GM21737 (cell line): ENCODE data around the gene FAM222B.
"Not testable (repeated sequence)": the region's sequence is repeated elsewhere in the genome, so short reads cannot be mapped to it uniquely, and the experiment has no call there.

ENCODE experiments used
- ATAC-seq: cut with Tn5 transposase; IDR thresholded peaks from one replicate; pipeline ENCODE4 v1.9.1; 2021; ENCODE audit warnings: mild to moderate bottlenecking, moderate library complexity; ENCODE audit not compliant: unreplicated experiment

FAM222B gene

DNA sequence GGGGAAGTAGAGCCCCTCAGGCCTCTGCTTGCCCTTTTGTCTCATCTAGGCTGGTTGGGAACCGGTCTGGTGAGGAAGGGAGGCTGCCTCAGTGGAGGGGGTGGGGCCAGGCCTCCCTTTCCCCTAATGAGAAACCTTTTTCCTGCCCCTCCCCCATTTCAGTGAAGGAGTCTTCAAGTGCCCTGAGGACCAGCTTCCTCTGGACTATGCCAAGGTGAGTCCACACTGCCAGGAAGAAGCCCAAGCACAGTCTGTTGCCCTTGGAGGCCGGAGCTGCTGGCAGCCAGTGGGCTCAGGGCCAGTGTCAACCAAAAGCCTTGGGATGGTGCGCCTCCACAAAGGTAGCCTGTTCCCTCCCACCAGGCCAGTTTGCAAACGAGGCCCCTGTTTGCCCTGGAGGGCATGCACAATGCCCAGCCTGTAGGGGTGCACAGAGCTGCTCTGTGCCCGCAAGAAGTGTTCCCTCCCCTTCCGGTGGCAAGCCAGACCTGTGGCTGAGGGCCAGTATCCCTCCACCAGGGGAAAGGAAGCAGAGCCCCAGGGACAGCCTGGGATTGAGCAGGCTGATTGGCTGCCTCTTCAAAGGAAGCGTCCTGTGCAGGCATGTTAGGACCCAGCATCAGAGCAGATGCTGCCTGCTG lies 95.4 kb downstream of the FAM222B start:
- ATAC-seq, result no peak

DNA sequence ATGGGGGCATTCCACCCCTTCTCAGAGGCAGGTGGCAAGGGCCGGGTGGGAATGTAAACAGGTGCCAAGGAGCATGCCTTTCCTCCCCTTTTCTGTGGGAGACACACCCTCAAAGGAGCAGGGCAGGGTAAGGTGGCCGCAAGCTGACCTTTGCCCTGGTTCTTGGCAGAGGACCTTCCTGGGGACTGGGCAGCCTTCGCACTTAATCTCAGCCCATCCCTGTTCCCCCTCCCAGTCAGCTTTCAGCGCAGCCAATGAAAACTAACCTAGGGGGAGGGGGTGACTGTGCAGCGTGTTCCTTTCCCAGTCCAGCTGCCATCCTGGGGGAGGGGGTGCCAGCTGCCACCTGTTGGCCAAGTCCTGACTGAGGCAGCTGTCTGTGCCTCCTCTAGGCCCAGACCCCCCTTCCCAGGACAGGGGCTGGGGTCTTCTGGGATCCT lies 96.0 kb downstream of the FAM222B start:
- no peak for ATAC-seq

DNA sequence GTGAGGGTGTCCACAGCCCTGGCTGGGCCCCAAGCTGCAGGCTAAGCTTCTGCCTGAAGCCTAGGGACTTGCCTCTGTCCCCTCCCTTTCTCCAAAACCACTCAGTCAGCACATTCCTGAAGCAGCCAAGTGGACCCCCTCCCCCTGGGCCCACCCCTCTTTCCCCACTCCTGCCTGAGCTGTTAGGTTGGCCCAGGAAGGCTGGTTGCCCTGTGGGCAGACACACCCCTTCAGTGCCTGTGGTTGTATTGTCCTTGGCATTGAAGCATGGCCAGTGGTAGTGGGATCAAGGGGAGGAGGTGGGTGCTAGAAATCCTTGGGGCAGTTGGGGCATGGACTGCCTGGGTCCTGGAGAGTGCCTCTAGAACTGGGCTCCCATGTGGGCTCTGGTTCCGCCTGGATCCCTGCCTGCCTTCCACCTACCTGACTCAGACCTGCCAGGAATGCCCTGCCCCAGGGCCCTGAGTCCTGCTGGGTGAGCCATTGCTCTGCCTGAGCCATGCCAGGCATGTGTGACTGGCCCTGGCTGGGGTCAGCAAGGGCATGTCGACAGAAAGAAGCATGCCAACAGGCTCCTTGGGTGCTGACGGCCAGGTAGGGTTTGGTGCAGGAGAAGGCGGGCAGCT lies 96.7 kb downstream of the FAM222B start:
- no peak for ATAC-seq

DNA sequence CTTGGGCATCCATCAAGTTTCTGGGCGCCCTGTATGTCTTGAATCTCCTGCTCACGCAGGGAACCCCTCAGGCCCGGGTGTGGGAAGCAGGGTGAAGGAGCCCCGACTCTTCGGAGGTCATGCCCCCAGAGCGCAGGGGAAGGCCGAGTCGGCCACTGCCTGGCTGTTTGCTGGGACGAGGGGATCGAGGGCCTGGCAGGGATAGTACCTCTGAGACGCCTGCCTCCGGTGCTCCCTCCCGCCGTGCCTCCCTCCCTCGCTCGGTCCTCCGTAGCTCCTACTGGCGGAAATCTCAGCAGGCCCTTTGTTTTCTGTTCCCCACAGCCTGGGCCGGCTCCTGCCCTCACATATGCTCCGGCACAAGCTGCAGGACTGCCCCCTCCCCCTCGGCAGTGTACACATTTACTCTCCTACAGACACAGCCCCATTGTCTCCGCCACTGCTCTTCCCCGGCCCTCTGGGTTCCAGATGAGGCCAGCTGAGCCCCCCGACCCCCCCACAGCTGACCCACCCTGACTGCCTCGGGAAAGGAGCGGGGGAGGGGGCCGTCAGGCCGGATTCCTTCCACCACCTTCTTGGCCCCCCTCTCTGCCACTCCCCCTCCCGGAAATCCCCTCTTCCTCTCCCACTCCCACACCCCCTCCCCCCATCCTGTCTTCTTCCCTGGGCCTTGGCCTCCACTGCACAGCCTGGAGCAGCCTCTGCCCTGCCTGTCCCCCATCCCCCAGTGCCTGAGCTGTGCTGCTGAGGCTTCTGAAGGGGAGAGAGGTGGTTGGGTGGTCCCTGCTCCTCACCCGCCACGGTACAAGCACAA lies 97.4 kb downstream of the FAM222B start:
- ATAC-seq, result no peak

DNA sequence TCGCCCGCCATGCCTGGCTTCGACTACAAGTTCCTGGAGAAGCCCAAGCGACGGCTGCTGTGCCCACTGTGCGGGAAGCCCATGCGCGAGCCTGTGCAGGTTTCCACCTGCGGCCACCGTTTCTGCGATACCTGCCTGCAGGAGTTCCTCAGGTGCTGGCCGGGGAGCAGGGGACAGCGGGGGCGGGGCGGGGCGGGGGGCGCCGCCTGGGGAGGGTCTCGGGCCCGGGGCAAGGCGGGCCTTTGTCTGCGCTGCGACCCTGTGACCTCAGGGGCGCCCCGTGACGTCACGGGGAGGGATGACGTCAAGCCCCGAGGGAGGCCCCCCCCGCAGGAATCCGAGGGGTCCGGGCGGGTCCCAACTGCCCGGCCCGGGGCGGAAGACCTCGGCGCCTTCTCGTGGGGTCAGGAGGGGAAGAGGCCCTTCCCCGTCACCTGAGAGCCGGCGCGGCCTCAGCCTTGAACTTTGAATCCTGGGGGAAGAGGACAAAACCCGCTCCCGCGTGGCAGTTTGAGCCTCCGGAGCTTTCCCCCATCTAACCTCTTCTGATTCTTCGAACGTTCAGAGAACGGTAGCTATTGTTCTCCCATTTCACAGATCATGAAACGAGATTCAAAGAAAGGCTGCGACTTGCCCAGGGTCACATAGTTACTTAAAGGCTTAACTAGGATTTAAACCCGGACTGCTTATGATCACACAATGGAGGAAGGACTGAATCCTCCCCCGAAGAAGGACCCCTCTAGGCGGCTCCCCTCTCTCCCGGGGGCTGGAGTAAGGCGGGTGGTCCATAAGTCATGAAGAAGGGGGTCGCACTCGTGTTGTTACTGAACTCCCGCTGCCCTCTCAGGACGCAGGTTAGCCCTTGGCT lies 98.3 kb downstream of the FAM222B start:
- peak; percentile 23 for ATAC-seq

DNA sequence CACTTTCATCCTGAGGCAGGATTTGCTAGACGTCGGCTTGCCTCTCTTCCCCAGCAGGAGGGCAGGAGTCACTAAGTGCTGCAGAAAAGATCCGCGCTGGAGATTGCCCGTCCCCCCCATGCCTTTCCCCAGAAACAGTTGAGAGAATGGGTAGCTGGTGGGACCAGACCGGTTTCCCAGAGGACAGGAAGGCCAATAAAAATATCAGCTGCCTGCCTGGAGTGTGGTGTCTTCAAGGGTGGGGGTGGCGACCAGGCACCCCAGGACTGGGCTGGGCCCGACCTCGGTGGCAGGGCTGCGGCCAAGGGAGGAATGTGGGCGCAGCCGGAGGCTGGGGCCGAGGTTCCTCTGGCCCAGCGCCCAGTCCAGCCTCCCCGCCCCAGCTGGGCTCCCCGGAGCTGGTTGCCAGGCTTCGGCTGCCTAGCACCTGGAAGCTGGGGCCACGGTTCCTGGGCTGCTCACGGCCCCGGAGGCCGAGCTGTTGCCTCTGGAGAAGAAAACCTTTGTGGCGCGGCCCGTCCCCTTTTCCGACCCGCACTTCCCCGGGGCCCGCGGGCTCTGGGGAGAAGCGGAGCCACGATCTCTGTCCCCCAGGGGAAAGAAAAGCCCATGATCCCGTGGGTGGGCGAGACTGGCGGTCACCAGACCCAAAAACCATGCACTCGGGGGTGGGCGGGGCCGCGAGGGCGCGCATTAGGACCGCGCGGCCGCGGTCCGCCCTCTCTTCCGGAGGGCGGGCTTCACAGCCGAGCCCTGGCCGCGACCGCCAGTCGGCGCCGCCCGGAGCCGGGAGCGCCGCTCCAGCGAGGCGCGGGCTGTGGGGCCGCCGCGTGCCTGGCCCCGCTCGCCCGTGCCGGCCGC lies 99.1 kb downstream of the FAM222B start, which contains the start of gene TRAF4:
Gene TRAF4, plus strand, starts transcription at position 769 of the 861 bp plus-strand sequence. CDS start 102 bp downstream, outside the sequence.
- ATAC-seq, result peak; percentile 52

DNA sequence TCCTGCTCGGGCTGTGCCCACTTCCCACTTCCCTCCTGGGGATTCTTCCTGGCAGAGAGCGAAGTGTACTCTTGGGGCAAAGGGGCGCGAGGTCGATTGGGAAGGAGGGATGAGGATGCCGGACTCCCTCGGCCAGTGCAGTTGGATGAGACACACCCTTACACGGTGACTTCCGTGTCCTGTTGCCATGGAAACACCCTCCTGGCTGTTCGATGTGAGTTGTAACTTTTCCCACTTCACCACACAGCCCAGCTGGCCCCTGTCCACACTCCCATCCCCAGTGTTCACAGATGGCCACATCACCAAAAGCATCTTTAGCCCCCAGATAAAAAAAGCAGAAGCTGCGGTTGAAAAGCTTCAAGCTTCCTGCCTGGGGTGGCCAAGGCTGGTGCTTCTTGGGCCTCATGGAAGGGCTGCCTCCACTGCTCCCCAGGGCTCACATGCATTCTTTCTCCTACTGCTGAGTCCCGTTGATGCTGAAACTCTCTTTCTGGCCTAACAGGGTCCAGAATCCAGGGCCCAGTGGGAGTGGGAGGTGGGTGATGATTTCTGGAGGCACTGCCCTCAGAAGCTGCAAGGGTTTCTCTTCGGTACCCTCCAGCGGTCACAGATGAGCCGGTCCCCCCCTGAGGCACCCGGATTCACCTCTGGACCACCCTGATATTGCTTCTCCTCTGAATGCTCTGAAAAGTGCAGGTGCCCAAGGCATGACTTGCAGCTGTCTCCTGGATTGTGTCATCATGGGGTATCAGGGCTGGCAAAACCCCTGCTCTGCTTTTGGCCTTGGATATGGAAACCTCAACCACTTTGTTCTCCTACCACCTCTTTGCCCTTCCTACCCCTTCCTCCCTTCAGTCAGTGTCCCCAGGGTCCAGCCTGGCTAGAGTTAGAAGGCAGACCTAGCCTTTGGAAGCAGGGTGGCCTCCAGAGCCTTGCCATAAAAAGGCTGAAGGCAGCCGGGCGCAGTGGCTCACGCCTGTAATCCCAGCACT lies 100.9 kb downstream of the FAM222B start:
- ATAC-seq, result no peak

DNA sequence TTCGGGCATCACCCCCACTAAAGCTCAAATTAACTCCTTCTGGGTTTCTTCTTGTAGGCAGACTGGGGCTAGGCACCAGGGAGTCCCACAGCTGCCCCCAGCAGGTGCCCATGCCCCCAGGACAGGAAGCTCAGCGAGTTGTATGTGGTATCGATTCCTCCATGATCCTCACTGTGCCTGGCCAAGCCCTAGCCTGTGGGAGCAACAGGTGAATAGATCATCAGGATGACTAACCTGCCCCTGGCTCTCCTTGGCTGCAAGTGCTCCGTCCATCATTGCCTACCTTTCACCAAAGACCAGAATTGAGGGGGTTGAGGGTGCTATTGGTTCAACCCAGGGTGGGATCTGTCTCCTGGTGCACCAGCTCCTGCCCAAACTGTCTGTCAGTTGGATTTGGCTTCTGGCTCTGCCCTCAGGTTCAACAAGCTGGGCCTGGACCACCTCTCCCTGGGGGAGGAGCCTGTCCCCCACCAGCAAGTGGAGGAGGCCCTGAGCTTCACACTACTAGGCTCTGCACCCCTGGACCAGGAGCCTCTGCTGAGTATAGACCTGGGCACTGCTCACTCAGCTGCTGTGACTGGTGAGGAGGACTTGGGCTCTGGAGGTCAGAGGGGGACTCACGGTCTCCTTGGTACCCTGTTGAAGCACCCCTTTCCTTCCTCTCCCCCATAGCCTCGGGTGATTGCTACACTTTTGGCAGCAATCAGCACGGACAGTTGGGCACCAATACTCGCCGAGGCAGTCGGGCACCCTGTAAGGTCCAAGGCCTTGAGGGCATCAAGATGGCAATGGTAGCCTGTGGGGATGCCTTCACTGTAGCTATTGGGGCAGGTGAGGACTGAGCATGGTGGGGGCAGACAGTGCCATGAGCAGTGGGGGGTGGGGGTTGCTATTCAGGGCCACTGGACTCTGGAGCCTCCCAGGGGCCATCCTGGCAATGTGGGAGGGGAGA lies 101.9 kb downstream of the FAM222B start:
- ATAC-seq, result no peak

DNA sequence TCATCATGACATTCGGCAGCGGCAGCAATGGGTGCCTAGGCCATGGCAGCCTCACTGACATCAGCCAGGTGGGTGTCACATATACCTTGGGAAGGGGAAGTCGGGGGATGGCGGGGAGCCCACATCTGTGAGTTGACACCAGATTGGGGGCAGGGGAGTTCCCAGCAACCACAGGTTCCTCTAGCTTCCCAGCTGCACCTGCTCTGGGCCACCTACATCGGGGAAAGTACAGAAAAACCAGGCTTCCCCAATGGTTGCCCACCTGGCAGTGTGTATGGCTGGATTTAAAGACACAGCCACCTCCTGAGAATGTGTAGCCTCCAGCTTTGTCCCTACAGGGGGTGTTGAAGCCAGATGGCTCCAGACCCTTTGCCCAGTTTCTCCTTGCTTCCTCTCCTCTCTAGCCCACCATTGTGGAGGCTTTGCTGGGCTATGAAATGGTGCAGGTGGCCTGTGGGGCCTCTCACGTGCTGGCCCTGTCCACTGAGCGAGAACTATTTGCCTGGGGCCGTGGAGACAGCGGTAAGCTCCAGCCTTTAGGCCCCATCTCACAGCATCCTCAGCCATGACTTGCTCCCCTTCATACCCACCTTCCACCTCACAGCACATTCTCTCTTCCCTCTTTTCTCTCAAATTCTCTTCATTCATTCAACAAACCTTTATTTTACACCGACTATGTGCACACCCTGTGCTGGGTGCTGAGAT lies 103.8 kb downstream of the FAM222B start:
- ATAC-seq, result peak; percentile 24

DNA sequence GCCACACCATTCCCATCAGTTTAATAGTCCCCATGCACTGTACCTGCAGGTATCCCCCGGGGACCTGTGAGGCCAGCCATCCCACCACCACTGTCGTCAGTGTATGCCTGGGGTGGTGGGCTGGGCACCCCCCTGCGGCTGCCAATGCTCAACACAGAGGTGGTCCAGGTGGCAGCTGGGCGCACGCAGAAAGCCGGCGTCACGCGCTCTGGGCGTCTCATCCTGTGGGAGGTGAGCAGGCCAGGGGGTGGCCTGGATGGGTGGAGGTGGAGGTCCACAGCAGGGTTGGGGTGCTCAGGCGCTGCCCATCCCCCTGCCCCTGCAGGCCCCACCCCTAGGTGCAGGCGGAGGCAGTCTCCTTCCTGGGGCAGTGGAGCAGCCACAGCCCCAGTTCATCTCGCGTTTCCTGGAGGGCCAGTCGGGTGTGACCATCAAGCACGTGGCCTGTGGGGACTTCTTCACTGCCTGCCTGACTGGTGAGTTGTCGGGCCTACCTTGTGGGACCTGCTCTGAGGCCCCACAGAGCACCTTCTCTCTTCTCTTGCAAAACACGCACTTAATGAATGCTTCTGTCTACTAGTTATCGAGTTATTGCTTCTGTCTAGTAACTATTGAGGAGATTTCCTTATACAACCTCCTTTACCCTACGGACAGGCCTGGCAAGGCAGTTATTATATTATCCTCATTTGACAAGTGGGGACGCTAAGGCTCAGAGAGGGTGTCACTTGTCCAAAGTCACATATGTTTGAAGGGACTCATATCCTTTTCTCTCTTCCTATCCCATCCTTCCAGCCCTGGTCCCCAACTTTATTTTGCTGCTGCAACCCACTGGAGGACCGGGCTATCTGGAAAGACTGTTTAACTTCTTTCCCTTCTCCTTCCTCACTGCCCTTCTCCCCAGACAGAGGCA lies 104.6 kb downstream of the FAM222B start:
- peak; percentile 55 for ATAC-seq

DNA sequence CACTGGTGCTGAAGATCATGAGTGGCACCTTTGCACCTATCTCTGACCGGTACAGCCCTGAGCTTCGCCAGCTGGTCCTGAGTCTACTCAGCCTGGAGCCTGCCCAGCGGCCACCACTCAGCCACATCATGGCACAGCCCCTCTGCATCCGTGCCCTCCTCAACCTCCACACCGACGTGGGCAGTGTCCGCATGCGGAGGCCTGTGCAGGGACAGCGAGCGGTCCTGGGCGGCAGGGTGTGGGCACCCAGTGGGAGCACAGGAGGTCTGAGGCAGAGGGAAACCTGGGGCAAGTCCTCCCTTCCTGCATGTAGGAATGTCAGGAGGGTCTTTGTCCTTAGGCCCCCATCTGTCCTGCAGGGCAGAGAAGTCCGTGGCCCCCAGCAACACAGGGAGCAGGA lies 105.3 kb downstream of the FAM222B start:
- ATAC-seq, result no peak

DNA sequence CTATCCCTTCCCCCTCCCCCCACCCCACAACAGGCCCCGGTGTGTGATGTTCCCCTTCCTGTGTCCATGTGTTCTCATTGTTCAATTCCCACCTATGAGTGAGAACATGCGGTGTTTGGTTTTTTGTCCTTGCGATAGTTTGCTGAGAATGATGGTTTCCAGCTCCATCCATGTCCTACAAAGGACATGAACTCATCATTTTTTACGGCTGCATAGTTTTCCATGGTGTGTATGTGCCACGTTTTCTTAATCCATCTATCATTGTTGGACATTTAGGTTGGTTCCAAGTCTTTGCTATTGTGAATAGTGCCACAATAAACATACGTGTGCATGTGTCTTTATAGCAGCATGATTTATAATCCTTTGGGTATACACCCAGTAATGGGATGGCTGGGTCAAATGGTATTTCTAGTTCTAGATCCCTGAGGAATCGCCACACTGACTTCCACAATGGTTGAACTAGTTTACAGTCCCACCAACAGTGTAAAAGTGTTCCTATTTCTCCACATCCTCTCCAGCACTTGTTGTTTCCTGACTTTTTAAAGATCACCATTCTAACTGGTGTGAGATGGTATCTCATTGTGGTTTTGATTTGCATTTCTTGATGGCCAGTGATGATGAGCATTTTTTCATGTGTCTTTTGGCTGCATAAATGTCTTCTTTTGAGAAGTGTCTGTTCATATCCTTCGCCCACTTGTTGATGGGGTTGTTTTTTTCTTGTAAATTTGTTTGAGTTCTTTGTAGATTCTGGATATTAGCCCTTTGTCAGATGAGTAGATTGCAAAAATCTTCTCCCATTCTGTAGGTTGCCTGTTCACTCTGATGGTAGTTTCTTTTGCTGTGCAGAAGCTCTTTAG lies 106.4 kb downstream of the FAM222B start:
- not testable (repeated sequence) for ATAC-seq

DNA sequence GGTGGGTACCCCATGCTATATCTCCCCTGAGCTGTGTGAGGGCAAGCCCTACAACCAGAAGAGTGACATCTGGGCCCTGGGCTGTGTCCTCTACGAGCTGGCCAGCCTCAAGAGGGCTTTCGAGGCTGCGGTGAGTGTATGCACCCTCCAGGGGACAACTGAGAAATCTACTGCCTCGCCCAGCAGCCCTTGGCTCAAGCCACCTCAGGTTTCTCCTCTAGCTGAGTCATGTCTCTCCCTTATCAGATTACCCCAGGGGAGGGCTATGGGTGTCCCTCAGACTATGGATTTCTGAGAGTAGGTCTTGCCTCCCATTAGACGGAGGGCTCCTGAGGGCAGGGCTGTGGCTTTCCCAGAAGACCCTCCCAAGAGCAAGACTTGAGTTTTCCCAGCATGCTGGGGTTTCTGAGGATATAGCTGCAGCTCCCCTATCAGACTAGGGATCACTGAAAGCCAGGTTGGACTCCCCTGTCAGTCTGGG lies 107.3 kb downstream of the FAM222B start:
- ATAC-seq, result no peak

DNA sequence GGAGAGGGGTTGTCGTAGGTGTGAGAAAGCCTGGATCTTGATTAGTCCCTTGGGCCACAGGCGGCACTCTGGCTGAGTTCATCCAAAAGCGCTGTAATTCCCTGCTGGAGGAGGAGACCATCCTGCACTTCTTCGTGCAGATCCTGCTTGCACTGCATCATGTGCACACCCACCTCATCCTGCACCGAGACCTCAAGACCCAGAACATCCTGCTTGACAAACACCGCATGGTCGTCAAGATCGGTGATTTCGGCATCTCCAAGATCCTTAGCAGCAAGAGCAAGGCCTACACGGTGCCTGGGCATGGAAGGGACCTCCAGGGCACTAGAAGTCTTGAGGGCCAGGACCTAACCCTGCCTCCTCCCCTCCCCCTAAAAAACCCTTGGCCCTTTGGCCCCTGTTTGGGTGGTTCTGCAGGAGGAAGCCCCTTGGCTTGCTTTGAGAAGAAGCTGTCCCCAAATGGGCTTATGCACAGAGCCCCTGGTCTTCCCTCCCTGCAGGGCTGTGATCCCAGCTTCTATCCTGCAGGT lies 107.8 kb downstream of the FAM222B start:
- ATAC-seq, result no peak

DNA sequence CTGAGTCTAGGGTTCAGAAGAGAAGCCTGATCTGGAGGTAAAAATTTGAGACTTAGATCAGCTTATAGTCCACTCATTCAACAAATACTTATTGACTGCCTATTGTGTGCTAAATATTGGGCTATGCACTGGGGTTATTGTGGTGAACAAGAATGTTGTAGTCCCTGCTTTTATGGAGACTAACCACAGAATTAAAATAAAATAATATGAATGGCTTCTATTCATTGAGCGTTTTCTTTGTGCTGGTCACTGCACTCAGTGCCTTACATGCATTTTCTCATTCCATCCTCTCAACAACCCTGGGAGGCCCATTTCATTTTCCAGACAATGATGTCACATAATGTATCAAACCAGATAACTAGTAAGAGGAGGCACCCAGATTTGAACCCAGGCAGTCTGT lies 109.2 kb downstream of the FAM222B start:
- ATAC-seq, result no peak
